HL-60/S4 (cell line): Measurements from ENCODE around the gene ARL5A.

Experiments used
- in situ Hi-C: fragments of 300-500 bp; cut with MboI; formaldehyde crosslinking; loops from 2 replicates; pipeline ENCODE4 v1.14.3; 2022; ENCODE audit warnings: low sequenced_read_pairs

ARL5A gene

GRCh38 chr2:151770995-151771394 is 57.2 kb downstream of the ARL5A start:
- in situ Hi-C loops = no loop called here

DNA sequence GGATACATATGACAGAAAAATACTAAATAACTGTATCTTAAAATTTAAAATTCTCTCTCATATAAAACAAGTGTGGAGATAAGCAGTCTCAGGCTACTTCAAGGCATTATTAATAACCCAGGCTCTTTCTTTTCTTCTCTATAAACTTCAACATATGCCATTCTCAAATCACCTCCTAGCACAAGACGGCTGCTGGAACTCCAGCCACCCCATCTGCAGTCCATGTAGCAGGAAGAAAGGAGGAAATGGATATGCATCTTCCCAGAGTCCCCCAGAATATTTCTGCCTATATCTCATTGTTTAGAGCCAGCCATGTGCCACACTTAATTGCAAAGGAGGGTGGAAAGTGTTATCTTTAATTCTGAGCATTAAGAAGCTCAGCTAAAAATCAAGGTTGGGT is 58.6 kb downstream of the ARL5A start:
- in situ Hi-C loops = no loop called here

GRCh38 chr2:151767536-151767935 is 60.7 kb downstream of the ARL5A start:
- in situ Hi-C loops = no loop called here

DNA sequence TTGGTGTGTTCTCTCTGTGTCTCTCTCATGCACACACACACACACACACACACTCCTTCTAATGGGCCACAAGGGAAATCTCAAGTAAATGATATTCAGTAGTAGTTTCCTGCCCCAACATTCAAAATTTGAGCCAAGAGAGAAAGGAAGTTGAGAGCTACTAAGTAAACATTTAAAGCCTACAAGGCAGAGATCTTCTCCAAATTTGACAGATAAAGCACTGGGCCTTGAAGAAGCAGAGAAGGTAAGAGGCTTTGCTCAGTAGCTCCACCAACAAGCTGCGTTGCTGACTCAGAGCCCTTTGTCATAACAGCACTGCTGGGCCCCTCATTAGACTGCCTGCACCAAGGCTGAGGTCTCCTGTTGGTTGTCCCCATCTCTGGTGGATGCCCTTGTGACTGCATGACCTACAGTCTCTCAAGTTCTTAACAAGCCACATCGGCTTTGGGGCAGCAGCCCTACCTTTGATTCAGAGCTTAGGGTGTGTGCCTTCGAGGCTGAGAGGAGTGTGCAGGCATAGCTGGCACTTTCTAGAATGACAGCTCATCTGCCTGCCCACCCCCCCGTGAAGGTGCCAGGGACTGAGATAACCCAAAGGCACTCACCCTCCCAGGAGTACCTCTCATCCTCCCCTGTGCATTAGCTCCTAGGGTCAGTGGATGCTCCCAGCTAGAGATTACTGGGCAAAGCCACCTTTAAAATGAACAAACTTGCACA is 61.6 kb downstream of the ARL5A start:
- in situ Hi-C loops = no loop called here

DNA sequence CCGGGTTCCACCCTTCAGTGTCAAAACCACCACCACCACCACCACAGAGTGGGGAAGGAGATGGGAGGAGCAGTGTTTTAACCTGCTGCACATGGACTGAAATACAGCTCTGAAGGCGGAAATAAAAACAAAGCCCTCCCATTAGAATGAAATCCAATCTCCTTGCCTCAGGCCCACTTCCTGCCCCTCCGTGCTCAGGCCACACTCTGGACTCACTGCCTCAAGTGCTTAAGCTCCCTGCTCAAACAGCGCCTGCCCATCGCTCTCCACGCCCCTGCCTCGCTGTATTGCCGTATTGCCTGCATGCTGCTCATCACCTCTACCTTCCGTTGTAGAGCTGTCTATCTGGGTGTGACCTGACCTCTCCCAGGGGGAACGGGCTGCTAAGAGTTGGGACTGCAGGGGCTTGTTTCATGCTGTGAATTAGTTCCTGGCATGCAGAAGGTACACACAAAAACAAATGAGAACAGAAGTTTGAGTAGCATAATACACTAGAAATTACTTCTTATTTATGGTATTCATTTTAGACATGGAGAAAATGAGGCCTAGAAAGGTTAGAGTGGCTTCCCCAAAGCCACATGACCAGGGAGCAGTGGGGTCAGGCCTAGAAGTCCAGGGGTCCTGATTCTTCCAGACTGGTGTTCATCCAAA is 62.3 kb downstream of the ARL5A start:
- in situ Hi-C loops = no loop called here

DNA sequence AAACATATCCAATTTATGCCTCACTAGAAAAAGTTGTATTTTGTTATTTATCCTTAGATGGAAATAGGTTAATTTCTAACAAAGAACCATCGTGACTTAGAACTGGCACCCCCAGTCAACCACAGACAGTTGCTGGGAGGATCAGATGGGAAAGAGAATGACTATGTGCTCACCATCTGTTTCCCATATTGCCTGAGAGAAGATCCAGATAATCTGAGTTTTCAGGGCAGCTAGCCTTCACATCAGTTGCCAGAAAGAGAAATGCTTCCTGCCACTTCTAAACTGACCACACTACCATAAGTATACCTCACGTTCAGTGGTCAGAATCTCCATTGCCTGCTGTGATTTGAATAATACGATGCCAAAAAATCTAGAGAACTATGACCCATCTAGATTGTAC is 65.5 kb downstream of the ARL5A start:
- in situ Hi-C loops = no loop called here

- in situ Hi-C loops = no loop called here
Observed at GRCh38 chr2:151761687-151762086, 66.5 kb downstream of the ARL5A start.

GRCh38 chr2:151761193-151761592 is 67.0 kb downstream of the ARL5A start:
- in situ Hi-C loops = no loop called here

DNA sequence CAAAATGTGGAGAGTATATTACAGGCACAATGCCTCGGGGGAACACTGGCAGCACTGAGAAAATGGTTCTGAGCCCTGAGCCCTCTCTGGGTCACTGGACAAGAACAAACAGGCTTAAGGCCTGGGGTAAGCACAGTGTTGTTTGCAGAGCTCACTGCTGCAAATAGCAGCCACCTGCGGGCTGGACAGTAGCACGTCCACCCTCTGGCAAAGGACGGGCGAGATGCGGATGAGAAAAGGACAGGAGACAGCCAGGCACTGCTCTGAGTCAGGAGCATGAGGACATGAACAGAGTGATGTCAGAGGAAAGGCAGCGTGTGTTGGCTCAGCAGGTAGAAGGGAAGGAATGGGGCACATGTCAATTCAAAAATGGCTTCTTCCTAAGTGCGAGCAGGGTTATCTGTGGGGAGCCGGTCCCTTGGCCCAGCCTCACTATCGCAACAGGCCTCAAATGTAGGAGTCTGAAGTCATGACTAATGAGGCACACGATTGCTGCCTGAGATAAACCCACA is 68.0 kb downstream of the ARL5A start:
- in situ Hi-C loops = no loop called here

DNA sequence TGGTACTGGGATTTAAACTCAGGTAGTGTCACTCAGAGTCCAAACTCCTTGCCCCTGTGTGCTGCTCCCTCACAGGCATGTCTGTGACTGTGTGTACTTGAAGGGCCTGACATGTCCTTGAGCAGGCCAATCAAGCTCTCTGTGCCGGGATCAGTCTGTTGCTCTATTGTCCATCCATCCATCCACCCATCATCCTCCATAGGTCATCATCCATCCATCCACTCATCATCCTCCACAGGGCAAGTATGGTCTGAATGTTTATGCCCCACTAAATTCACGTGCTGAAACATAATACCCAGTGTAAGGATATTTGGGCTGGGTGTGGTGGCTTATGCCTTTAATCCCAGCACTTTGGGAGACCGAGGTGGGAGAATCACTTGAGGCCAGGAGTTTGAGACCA is 69.5 kb downstream of the ARL5A start:
- in situ Hi-C loops = no loop called here

DNA sequence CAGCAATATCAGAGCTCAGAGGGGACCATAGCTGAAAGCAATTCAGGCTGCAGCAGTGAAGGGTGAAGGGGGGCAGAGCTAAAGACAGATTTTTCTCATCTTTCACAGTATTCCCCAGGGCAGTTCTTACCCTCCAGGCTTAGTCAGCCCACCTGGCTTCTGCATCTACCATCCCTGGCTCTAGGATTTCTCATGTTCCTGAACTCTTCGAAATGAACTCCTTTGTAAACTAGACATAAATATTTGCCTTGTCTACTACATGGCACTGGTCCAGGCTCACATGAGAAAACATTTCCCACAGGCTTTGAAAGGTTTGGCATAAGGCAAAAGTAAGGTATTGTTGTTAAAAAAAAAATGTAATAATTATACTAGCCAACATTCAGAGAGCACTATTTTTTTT is 70.4 kb downstream of the ARL5A start:
- in situ Hi-C loops = no loop called here

DNA sequence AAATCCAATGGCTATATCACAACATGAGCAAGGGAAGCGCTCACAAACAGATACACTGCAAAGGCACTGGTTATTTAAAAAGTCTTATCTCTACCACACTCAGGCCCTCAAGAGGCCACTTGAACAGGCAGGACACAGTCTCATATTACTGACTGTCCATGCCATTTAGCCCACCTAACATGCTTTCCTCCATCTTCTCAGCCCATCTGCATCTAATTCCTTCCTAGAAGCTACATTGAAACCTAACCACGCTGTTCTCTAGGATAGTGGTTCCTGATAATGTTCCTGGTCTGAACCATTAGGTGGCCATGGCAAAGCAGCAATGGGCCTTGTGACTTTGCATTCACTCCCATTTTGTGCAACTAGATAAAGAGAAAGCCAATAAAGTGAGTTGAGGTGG is 71.4 kb downstream of the ARL5A start:
- in situ Hi-C loops = no loop called here

DNA sequence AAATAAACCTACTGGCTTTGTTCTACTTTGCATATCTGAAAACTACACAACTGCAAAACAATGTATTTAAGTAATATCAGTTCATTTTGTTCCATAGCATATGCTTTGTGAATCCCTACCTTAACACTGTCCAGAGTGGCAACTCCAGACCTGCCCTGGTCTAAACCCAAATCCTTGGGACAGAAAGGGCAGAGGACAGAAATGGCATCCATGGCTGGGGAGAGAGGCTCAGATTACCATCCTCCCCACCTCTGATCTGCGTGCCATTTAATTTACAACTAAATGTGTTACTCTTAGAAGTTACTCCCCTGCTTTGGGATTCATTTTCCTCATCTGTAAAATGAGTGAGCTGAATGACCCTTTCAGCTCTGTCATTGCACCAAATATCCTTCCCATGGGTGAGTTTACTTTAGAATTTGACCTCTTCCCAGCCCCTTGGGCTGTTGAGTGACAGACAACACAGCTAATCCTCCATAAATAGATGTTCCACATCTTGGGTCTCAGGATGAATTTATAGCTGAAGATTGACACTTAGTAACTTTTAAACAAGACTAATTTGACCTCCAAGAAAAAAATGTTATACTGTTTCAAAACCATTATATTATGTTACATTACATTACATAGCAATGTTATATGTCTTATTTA is 73.8 kb downstream of the ARL5A start:
- in situ Hi-C loops = no loop called here

DNA sequence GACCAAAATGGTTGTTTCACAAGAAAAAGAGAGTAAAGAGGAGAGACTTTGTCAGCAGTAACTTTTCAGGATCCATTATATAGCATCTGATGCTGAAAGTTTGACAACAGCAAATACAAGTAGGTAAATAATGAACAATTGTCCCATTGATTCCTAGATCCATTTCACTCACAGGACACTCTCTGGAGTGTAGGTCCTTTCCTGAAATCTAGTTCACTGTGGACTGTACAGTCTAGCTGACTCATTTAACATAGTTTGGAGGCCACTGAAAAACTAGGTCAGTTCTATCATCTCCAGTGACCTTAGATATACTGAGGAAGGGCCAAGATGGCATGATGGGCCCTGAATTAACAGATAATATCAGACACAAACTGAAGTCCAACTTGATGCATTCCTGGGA is 74.7 kb downstream of the ARL5A start:
- in situ Hi-C loops = no loop called here
